Measurements from ENCODE around the gene RSBN1.
"Not testable (repeated sequence)": the region's sequence is repeated elsewhere in the genome, so short reads cannot be mapped to it uniquely, and the experiment has no call there.

The RSBN1 gene

GRCh38 chr1:113782406-113782805 is 29.9 kb downstream of the RSBN1 start:
- DNase-seq (ENCODE audit: low read depth in 2 of 2), result no peak

- DNase-seq (ENCODE audit: low read depth in 2 of 2), result no peak
Observed at GRCh38 chr1:113780374-113781146, 31.7 kb downstream of the RSBN1 start.

GRCh38 chr1:113779542-113779941 is 32.7 kb downstream of the RSBN1 start:
- no peak for DNase-seq (ENCODE audit: low read depth in 2 of 2)

- DNase-seq (ENCODE audit: low read depth in 2 of 2), result no peak
Observed at GRCh38 chr1:113777561-113777960, 34.7 kb downstream of the RSBN1 start.

- DNase-seq (ENCODE audit: low read depth in 2 of 2), result no peak
Observed at GRCh38 chr1:113770031-113770430, 42.2 kb downstream of the RSBN1 start.

- no peak for DNase-seq (ENCODE audit: low read depth in 2 of 2)
Observed at GRCh38 chr1:113769601-113769970, 42.7 kb downstream of the RSBN1 start.

- DNase-seq (ENCODE audit: low read depth in 2 of 2), result no peak
Observed at GRCh38 chr1:113768916-113769600, 43.2 kb downstream of the RSBN1 start.

GRCh38 chr1:113765306-113766230 is 46.7 kb downstream of the RSBN1 start:
- DNase-seq (ENCODE audit: low read depth in 2 of 2), result no peak

- no peak for DNase-seq (ENCODE audit: low read depth in 2 of 2)
Observed at GRCh38 chr1:113763661-113764060, 48.6 kb downstream of the RSBN1 start.

GRCh38 chr1:113761937-113762336 is 50.3 kb downstream of the RSBN1 start:
- no peak for DNase-seq (ENCODE audit: low read depth in 2 of 2)

- DNase-seq (ENCODE audit: low read depth in 2 of 2), result no peak
Observed at GRCh38 chr1:113760102-113761080, 51.9 kb downstream of the RSBN1 start.

- peak in 1 of 2 experiments; percentile 26 for DNase-seq (ENCODE audit: low read depth in 2 of 2)
Observed at GRCh38 chr1:113759333-113760101, 52.8 kb downstream of the RSBN1 start, which contains the start of gene PHTF1. TSS of gene PHTF1 (minus strand) at chr1:113759486. CDS start at chr1:113758703, 783 bp downstream.

GRCh38 chr1:113758631-113759332 is 53.5 kb downstream of the RSBN1 start:
- no peak for DNase-seq (ENCODE audit: low read depth in 2 of 2)

- DNase-seq (ENCODE audit: low read depth in 2 of 2), result no peak
Observed at GRCh38 chr1:113756461-113756860, 55.8 kb downstream of the RSBN1 start.

- DNase-seq (ENCODE audit: low read depth in 2 of 2), result not testable (repeated sequence)
Observed at GRCh38 chr1:113753333-113753732, 58.9 kb downstream of the RSBN1 start.

GRCh38 chr1:113751516-113751915 is 60.8 kb downstream of the RSBN1 start:
- no peak for DNase-seq (ENCODE audit: low read depth in 2 of 2)

- no peak for DNase-seq (ENCODE audit: low read depth in 2 of 2)
Observed at GRCh38 chr1:113751114-113751513, 61.2 kb downstream of the RSBN1 start.

GRCh38 chr1:113749402-113749801 is 62.9 kb downstream of the RSBN1 start:
- DNase-seq (ENCODE audit: low read depth in 2 of 2), result no peak

- peak in 1 of 2 experiments; percentile 14 for DNase-seq (ENCODE audit: low read depth in 2 of 2)
Observed at GRCh38 chr1:113747376-113747775, 64.9 kb downstream of the RSBN1 start.

Data from fibroblast of skin of left biceps (primary cell).